Endodermal cell (in vitro differentiated cells): ENCODE measurements around the gene ITPRIPL2. TPM values are rescaled to one million over a fixed set of nuclear protein-coding genes. Genes with fewer than 3 reads are reported as not detected.

Experiments
- DNase-seq: peaks from one replicate; pipeline ENCODE4 v3.0.0-alpha.2; 2017
- H3K27ac ChIP-seq: 2 replicates; pipeline ENCODE4 v1.5.1; 2013; ENCODE audit warnings: mild to moderate bottlenecking, low read depth, low read length, moderate library complexity
- H3K27me3 ChIP-seq: 2 replicates; pipeline ENCODE4 v1.6.1; 2013; ENCODE audit warnings: mild to moderate bottlenecking, low read length, moderate library complexity; ENCODE audit not compliant: insufficient read depth, control insufficient read depth, poor library complexity, severe bottlenecking
- H3K36me3 ChIP-seq: 2 replicates; pipeline ENCODE4 v1.7.0; 2013; ENCODE audit warnings: mild to moderate bottlenecking, low read length, moderate library complexity; ENCODE audit not compliant: control insufficient read depth, insufficient read depth
- H3K4me1 ChIP-seq: one replicate; pipeline ENCODE4 v1.7.0; 2013; ENCODE audit warnings: low read length; ENCODE audit not compliant: control insufficient read depth, insufficient read depth
- H3K4me3 ChIP-seq: 2 replicates; pipeline ENCODE4 v1.5.1; 2013; ENCODE audit warnings: mild to moderate bottlenecking, low read length, moderate library complexity
- H3K9ac ChIP-seq: 2 replicates; pipeline ENCODE4 v1.6.1; 2013; ENCODE audit warnings: mild to moderate bottlenecking, low read length, moderate library complexity; ENCODE audit not compliant: poor library complexity, severe bottlenecking; ENCODE audit errors: extremely low read depth
- H3K9me3 ChIP-seq: 2 replicates; pipeline ENCODE4 v1.6.1; 2013; ENCODE audit warnings: mild to moderate bottlenecking, low read length, moderate library complexity; ENCODE audit not compliant: control insufficient read depth
- H3K27ac Mint-ChIP-seq: 2 replicates; pipeline ENCODE4 v1.8.0; 2020; ENCODE audit warnings: mixed read lengths
- H3K27me3 Mint-ChIP-seq: 2 replicates; pipeline ENCODE4 v1.8.0; 2021; ENCODE audit warnings: mild to moderate bottlenecking, mixed read lengths; ENCODE audit not compliant: insufficient read depth
- H3K36me3 Mint-ChIP-seq: 2 replicates; pipeline ENCODE4 v1.8.0; 2020; ENCODE audit warnings: low read depth, mixed read lengths
- H3K4me1 Mint-ChIP-seq: 2 replicates; pipeline ENCODE4 v1.8.0; 2020; ENCODE audit warnings: mixed read lengths
- H3K4me3 Mint-ChIP-seq: 2 replicates; pipeline ENCODE4 v1.8.0; 2020; ENCODE audit warnings: mild to moderate bottlenecking, moderate library complexity, mixed read lengths
- H3K9me3 Mint-ChIP-seq: 2 replicates; pipeline ENCODE4 v1.8.0; 2020; ENCODE audit warnings: mild to moderate bottlenecking, mixed read lengths
- WGBS, 2 experiments: methylation state at CpG; one replicate each; pipeline versions ENCODE4 v1.1.5 to v1.1.7; 2013; ENCODE audit warnings: missing lambda C conversion rate in 2 of 2, mixed read lengths in 1 of 2; ENCODE audit not compliant: insufficient coverage in 1 of 2, insufficient read length in 1 of 2; 5-methylcytosine and 5-hydroxymethylcytosine counted together
- total RNA-seq, 2 donors: library from RNA; stranded (reverse); fragmentation: NEBNext Ultra II Directional in 1 of 2; extraction: Animal tissue kit (Norgen Biotek cat#: 25700) in 1 of 2; gene quantifications; 2 replicates in 1 of 2; 3 replicates in 1 of 2; pipeline ENCODE4 v1.2.1, GENCODE V29; 2021
- TF ChIP-seq, protein P1 (sequence below): fragments of 200-600 bp; sonication (generic); conservative IDR thresholded peaks from 2 replicates; pipeline ENCODE4 v1.5.0; 2021; ENCODE audit warnings: antibody characterized with exemption, mild to moderate bottlenecking

Gene ITPRIPL2
- total RNA-seq, 2 donors from 2014 or later: 13.4 to 19.3 TPM

DNA sequence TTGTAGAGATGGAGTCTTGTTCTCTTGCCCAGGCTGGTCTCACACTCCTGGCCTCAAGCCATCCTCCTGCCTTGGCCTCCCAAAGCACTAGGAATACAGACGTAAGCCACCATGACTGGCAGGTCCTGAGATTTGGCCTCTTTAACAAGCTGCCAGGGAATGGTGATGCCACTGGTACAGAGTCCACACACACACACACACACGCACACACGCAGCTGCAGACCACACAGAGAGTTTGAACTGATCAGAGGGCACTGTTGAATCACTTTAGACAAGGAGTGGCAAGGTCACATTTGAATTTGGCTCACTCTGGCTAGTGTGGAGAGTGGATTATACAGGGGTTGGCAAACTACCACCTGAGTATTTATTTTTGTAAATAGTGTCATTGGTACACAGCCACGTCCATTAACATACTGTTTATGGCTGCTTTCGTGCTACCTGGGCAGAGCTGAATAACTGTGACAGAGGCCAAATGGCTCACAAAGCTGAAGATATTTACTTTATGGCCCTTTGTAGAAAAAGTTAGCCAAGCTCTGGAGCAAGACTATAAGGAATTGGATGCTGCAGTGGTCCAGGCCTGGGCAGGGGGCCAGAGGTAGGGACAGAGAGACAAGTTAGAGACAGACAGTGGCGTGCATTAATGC, 9.9 kb downstream of the ITPRIPL2 start:
- WGBS, 2 experiments: 90 to 93% methylated on average over 4 to 6 of the region's 6 CpGs

DNA sequence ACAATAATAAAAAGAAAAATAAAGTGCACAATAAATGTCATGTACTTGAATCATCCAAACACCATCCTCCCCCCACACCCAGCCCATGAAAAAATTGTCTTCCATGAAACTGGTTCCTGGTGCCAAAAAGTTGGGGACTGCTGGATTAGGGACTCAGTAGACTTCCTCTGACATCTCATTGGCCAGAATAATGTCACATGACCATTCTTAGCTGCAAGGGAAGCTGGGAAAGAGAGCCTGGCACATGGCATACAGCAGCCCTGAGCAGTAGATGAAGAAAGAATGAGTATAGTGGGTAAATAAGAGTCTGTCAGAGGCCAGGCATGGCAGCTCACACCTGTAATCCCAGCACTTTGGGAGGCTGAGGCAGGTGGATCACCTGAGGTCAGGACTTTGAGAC, 12.5 kb downstream of the ITPRIPL2 start:
- DNase-seq: no peak
- no peak overlapping the region for H3K4me3 Mint-ChIP-seq
- no peak overlapping the region for H3K27ac Mint-ChIP-seq

More for the DNA sequence above, 9.9 kb downstream of the ITPRIPL2 start:
- Histone ChIP-seq H3K27me3 (no peaks in the 10 kb centered on the region), H3K27ac (no peak overlapping the region), H3K4me3 (no peak overlapping the region), H3K9ac (no peak overlapping the region), H3K9me3 (peaks cover 16% of the 10 kb centered on the region), H3K4me1 (no peaks in the 10 kb centered on the region), H3K36me3 (peaks cover 3% of the 10 kb centered on the region)
- TF ChIP-seq, protein P1, sequence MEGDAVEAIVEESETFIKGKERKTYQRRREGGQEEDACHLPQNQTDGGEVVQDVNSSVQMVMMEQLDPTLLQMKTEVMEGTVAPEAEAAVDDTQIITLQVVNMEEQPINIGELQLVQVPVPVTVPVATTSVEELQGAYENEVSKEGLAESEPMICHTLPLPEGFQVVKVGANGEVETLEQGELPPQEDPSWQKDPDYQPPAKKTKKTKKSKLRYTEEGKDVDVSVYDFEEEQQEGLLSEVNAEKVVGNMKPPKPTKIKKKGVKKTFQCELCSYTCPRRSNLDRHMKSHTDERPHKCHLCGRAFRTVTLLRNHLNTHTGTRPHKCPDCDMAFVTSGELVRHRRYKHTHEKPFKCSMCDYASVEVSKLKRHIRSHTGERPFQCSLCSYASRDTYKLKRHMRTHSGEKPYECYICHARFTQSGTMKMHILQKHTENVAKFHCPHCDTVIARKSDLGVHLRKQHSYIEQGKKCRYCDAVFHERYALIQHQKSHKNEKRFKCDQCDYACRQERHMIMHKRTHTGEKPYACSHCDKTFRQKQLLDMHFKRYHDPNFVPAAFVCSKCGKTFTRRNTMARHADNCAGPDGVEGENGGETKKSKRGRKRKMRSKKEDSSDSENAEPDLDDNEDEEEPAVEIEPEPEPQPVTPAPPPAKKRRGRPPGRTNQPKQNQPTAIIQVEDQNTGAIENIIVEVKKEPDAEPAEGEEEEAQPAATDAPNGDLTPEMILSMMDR: no peak
- peaks cover 19% of the 10 kb centered on the region for H3K9me3 Mint-ChIP-seq
- no peaks in the 10 kb centered on the region for H3K27me3 Mint-ChIP-seq
- no peak overlapping the region for H3K4me3 Mint-ChIP-seq
- no peak overlapping the region for H3K27ac Mint-ChIP-seq
- H3K4me1 Mint-ChIP-seq: peaks cover 11% of the 10 kb centered on the region
- H3K36me3 Mint-ChIP-seq: peaks cover 2% of the 10 kb centered on the region
- DNase-seq: no peak

DNA sequence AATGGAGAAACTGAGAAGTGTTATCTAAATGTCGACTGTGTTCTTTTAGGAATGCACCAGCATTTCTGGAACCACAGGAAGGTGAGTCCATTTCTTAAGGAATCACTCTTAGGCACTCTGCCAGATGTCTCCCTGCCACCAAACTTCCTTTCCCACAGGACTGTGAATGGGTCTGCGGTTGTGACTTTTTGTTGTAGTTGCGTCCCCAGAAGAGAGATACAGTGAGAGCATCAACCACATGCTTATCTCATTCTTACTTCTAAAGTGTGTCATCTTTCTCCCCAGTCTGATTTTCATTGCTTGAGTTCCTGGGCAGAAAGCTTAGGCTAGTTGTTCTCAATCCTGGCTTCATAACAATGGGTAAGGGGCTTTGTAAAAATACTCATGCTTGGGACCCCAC, 13.4 kb downstream of the ITPRIPL2 start:
- peaks cover 19% of the 10 kb centered on the region for H3K9me3 Mint-ChIP-seq
- no peak for DNase-seq
- Histone ChIP-seq H3K4me3 (no peak overlapping the region), H3K27ac (no peak overlapping the region), H3K9me3 (peaks cover 16% of the 10 kb centered on the region), H3K9ac (no peak overlapping the region), H3K27me3 (no peaks in the 10 kb centered on the region), H3K36me3 (no peaks in the 10 kb centered on the region), H3K4me1 (peaks cover 3% of the 10 kb centered on the region)
- no peak overlapping the region for H3K4me3 Mint-ChIP-seq
- H3K36me3 Mint-ChIP-seq: peaks cover 2% of the 10 kb centered on the region
- H3K4me1 Mint-ChIP-seq: peaks cover 19% of the 10 kb centered on the region
- TF ChIP-seq, protein P1: no peak
- WGBS, 2 experiments: 91 to 93% methylated on average over 3 of the region's 3 CpGs
- no peak overlapping the region for H3K27ac Mint-ChIP-seq
- no peaks in the 10 kb centered on the region for H3K27me3 Mint-ChIP-seq

More for the DNA sequence above, 12.5 kb downstream of the ITPRIPL2 start:
- H3K9me3 Mint-ChIP-seq: peaks cover 19% of the 10 kb centered on the region
- H3K27me3 ChIP-seq: no peaks in the 10 kb centered on the region
- peaks cover 2% of the 10 kb centered on the region for H3K36me3 Mint-ChIP-seq
- peaks cover 17% of the 10 kb centered on the region for H3K4me1 Mint-ChIP-seq
- no peak overlapping the region for H3K9ac ChIP-seq
- H3K36me3 ChIP-seq: no peaks in the 10 kb centered on the region
- no peak overlapping the region for H3K27ac ChIP-seq
- H3K4me1 ChIP-seq: peaks cover 3% of the 10 kb centered on the region
- TF ChIP-seq, protein P1: no peak
- no peaks in the 10 kb centered on the region for H3K27me3 Mint-ChIP-seq
- H3K4me3 ChIP-seq: no peak overlapping the region
- H3K9me3 ChIP-seq: peaks cover 16% of the 10 kb centered on the region
